Fibroblast of skin of left quadriceps (primary cell): ENCODE measurements around the gene TREX2.

Source experiments
- DNase-seq, 2 experiments: peaks; one replicate each; pipeline ENCODE4 v3.0.0-alpha.2; 2013; ENCODE audit warnings: low read depth in 2 of 2

The TREX2 gene, protein sequence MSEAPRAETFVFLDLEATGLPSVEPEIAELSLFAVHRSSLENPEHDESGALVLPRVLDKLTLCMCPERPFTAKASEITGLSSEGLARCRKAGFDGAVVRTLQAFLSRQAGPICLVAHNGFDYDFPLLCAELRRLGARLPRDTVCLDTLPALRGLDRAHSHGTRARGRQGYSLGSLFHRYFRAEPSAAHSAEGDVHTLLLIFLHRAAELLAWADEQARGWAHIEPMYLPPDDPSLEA

DNA sequence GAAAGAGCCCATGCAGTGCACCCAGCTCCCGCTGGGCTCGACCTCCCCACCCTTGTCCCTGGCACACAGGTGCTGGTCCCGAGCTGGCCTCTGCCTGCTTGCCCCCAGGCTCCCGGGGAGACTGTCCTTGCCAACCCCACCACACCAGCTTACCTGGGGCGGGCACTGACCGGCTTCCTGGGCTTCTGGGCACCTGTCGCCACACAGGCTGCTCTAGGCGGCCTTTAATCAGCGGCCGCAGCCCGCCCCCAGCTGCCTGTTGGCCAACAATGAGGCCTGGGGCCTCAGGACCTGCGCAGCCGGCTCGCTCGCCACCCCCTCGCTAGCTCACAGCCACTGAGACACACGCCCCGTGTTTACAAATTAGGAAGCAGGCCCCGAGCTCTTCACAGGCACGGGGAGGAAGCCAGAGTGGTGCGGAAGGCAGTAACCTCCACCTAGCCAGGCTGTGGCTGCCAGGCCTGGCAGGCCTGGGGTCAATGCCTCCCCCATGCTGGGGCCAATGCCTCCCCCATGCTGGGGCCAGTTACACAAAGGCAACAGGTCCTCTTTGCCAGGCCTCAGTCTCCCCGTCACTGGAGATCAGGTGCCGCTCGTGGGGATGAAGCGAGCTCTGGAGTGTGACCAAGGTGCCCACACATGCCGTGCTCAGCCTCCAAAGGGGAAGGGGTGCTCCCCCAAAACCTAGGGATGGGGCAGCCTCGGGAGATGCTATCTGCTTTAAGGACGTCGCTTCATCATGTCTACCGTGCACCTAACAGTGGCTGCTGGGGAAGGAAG is at the start of gene TREX2:
TSS of gene TREX2 (minus strand) at position 201 of the 780 bp plus-strand sequence. CDS start 626 bp downstream, outside the sequence.
- DNase-seq = no peak

GRCh38 chrX:153495362-153495751 is 49.5 kb upstream of the TREX2 start:
- no peak for DNase-seq

GRCh38 chrX:153494541-153495361 is 48.9 kb upstream of the TREX2 start, which contains the start of gene BGN:
TSS of gene BGN (plus strand) at chrX:153494980. CDS start at chrX:153504632, 9,652 bp downstream.
- DNase-seq = peak in 1 of 2 experiments; percentile 19

DNA sequence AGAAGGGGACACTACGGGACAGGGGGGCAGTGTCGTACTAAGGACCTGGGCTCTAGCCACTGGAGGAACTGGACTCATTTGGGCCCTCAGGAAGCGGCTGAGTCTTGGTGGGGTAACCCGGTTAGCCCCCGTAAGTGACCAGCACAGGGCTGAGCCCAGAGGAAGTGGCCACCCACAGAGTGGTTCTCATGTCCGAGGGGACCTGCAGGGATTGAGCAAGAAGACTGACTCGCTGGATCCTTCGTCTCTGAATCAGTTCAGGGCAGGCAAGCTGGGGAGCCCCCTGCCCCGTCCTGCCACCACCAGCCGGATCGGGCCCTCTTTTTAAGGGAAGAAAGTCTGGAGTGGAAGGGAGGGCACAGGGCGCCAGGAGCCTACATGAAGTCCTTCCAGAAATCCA is 48.2 kb upstream of the TREX2 start:
- no peak for DNase-seq

DNA sequence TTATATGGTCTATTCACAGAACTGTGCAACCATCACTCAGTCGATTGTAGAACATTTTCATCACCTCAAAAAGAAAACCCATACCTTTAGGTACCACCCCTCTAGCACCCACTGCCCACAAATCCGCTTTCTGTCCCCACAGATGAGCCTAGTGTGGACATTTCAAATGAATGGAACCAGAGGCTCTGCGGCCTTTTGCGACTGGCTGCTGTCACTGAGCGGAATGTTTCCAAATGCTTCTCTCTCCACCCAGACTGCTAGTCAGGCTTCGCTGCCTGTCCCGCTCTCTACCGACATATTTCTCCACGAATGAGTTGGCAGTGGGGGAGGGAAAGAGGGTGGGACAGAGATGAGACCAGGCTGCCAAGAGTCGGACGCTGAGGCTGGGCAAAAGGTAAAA is 47.2 kb upstream of the TREX2 start:
- DNase-seq = no peak

DNA sequence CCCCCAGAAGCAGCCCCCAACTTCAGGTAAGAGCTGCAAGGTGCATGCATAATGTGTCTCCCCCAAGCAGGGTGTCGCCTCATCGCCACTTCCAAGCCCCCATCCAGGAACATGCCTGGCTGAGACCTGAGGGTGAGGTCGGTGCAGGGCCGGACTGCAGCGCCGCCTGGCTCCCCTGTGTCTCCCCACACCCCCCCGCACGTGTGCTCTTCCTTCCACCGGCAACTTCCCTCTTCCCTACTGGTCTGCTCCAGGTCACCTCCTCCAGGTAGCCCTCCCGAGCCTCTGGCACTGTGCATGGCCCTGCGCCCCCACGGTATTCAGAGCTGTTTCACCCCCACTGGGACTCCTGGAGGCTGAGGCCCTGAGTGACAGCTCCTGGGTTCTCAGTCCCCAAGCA is 46.7 kb upstream of the TREX2 start:
- no peak for DNase-seq

DNA sequence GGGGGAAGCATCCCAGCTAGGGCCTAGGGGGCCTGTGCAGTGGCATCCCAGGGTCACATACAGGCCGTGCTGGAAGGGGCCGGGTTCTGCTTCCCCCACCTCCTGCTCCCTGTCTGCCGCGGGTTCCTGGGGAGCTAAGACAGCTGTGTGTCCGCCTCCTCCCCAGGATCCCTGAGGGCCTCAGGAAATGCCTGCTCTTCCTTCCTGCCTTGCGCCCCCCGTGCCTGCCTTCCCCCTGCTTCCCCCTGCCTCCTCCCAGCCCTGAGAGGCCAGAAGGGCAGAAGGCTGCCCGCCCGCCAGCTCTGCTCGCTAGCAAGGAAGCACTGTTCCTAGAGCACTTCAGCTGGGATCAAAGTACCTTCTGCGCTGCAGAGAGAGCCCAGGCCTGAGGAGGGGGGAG is 46.1 kb upstream of the TREX2 start:
- no peak for DNase-seq

DNA sequence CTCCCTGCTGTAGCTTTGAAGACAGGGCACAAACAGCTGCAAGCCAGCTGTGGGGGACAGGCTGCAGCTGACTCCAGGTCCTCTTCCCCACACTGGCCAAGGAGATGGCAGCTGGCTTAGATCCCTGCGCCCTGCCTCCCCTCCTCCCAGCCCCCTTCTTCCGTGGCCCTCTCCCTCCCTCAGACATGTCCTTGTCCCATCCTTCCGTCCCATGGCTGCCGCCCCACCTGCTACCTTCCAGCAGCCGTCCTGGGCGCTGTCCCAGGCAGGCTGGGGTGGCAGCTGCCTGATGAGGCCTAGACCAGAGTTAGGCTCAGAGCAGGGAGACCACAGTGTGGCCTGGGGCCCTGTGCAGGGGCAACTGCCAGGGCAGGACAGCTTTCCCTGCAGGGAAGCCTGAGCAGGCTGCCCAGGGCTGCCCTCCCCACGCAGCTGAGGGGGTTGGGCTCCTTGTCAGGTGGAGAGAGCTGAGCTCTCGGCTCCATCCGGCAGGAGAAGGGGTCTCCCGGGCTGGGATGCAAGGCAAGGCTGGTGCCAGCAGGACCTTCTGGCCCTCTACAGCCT is 45.6 kb upstream of the TREX2 start:
- no peak for DNase-seq

DNA sequence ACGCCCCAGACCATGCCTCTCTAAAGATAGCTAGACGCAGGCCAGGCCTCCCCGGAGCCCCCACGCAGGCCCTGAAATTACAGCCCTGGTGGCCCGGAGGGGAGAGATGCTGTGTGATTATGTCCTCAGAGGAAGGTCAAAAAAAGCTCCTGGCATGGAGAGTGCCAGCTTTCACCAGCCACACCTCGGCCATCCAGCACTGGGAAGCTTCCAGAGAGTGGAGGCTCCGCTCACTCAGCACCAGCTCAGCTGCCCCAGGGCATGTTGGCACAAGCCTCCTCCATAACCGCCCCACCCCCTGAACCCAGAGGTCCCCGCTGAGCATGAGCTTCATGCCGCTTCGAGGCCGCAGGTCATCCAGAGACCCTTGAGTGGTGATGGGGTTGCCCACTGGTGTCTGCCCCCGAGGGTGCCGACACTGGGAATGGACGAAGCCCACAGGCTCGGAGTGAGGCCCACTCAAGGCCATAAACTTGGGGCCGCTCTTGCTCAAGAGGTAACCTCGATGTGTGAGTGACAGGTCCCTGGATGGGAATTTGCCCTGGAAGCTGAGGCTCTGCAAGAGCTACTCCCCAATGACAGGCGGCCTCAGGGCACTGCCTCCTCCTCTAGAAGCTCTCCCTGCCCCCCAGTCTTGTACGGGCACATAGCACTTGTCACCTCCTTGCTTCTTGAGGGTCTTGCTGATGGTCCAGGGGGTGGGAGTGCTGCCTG is 44.5 kb upstream of the TREX2 start:
- no peak for DNase-seq

- no peak for DNase-seq
Measured at GRCh38 chrX:153488231-153488914, 42.5 kb upstream of the TREX2 start.

DNA sequence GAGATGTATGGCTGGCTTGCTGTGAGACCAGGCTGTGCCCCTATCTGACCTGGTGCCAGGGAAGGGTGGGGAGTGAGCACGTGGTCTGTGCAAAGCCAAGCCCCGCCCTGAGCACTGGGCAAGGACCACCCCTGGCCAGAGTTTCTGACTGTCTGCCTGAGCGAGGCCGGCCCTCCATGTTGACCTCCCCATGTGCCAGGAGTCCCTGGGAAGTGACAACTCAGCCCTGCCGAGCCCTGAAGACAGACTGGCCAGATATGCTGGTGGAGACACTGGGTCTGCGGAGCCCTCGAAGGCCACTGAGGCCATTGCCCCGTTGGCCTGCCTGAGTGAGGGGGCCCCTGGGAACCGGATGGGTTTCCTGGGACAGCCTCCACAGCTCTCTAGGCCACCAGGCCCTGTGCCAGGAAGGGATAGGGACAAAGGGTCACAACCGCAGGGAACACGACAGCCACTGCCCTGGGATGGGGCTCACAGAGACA is 41.8 kb upstream of the TREX2 start:
- no peak for DNase-seq

GRCh38 chrX:153486171-153486570 is 40.3 kb upstream of the TREX2 start:
- DNase-seq = no peak

- DNase-seq = no peak
Measured at GRCh38 chrX:153485396-153486080, 39.7 kb upstream of the TREX2 start.

DNA sequence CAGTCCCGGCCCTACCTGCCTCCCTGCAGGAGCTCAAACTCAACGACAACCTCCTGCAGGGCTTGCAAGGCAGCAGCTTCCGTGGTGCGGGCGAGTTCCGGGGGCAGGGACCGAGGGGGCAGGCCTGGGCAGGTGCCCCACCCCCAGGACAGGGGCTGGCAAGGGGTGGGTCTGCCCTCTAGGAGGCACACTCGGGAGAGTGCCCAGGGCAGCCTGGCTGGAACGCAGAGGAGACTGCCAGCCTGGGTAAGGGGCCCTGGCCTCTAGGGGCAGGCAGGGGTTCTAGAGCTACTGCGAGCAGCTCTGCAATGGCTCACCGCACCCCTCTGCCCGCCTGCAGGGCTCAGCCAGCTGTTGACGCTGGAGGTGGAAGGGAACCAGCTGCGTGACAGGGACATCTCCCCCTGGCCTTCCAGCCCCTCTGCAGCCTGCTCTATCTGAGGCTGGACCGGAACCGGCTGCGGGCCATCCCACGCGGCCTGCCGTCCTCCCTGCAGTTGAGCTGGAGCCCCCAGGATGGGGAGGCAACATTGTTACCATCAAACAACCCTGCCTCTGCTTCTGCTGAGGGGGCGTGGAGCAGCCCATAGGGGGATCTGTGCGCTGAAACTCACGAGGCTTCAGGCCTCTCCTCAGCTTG is 36.6 kb upstream of the TREX2 start:
- DNase-seq = no peak

DNA sequence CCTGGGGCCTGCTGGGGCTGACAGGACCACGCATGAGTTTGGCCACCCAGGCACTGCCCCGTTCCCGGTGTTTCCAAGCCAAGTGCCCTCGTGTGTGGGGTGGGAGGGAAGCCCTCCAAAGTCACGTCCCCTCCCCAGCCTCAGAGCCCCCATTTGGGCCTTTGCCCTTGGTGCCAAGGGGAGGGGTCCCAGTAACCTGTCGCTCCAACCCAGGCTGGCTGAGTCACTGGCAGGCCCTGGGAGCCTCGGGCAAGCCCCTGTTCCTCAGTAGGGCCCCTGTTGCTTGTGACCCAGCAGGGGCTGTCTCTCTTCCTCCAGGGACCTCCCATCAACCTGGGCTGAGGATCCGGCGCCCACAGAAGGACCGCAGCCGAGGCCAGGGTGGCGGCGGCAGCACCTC is 35.2 kb upstream of the TREX2 start:
- no peak for DNase-seq

DNA sequence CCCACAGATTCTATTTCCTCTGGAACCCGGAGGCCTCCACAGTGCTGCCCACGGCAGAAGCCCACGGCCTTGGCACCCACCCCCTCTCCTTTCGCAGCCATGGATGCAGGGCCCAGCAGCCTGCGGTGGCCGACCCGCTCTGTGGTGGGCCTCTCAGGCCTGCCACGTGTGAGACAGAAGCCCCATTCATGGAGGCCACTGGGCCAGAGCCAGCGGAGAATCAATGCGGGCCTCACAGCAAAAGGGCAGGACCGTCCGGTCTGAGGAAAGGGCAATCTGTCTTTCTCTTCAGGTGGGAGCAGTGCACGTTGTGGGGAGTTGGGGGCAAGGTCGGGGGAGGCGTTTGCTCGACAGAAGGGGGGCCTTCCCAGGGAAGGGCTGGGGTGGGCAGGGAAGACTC is 32.9 kb upstream of the TREX2 start:
- no peak for DNase-seq

DNA sequence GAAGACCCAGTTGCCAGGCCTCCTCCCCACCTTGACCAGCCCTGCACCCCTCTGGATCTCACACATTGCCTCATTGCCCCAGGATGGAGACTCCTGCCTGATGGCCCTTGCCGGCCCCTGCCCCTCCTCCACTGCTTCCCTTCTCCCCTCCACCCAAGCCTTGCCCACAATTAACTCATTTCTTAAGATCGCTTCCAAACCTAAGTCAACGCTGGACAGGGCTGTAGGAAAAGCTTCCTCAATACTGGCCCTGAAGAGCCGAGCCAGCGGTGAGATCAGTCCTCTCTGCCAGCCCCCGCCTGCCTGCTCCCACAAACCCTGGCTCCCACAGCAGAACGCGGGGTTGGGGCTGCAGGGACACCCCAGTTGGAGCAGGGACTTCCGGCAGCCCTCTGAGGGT is 32.0 kb upstream of the TREX2 start:
- no peak for DNase-seq

DNA sequence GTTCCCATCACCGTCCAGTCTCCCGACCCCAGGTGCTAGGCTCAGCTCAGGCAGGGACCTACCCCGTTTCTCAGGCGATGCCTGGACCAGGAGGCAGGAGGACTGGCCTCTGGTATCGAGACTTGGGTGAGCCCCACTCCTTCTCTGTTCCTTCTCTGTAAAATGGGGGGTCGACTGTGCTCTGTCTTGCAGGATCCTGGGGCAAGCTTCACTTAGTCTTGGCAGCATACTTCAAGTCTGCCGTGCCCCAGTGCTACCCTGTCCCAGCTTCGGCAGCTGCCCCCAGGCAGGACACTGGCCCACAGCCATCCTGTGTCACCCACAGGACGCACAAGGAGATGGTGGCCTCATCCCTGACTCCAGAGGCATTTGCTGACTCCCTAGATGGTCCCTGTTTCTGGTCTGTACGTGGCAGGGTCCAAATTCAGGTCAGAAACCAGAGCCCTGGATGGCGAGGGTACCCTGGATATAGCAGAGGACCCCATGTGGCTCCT is 31.6 kb upstream of the TREX2 start:
- DNase-seq = no peak

DNA sequence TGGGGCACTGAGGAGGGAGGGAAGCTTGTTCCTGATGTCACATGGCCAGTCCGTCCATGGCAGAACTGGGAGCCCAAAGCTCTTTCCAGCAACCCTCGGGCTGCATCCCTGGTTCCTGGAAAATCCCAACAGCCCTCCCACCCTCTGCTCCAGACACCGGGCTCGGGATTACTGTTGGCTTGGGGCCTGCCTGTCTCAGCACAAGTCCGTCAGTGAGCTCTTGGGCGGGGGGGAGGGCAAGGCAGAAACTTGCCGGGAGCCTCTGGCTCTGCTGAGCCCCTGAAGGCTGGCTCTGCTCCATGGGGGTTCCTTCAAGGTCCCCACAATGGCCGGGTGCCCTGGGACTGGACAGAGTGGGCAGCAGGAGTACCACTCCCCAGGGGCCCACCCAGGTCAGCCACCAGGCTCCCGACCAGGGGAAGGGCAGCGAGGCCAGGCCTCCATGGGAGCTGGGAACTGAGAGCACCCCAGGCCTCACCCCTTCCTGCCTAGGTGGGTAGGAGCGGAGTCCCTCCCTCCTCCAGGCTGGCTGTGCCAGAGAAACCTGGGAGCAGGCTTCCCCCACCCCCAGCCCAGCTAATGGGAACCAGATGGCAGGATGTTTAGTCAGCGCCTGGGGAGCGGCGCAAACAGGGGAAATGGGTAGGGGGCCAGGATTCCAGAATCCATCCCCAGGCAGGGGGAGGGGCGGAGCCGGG is 31.0 kb upstream of the TREX2 start:
- DNase-seq = peak in 1 of 2 experiments; percentile 74
